Measurements from ENCODE around the gene TIPRL.
A peak's percentile ranks its signal among the peaks of the same experiment; 100 is the strongest.

TIPRL gene

GRCh38 chr1:168157638-168158037 is 21.1 kb upstream of the TIPRL start:
- no peaks in the 10 kb centered on the region for H3K27me3 ChIP-seq (replicated peaks in 2 of 5; ENCODE audit: control insufficient read depth in 4 of 5, insufficient read depth in 5 of 5, low read length in 4 of 5)
- H3K4me1 ChIP-seq (ENCODE audit: control extremely low read depth in 1 of 4, control insufficient read depth in 4 of 4, insufficient read depth in 4 of 4, low read length in 3 of 4) = no peaks in the 10 kb centered on the region
- POLR2A ChIA-PET = no interaction called here
- peaks cover 0 to 20% (median 7%) of the 10 kb centered on the region in 5 experiments for H3K9me3 ChIP-seq (ENCODE audit: control extremely low read depth in 1 of 5, control insufficient read depth in 4 of 5, insufficient read depth in 2 of 5, low read depth in 1 of 5, low read length in 4 of 5)
- DNase-seq = no peak
- no peak overlapping the region for H3K4me3 ChIP-seq (ENCODE audit: control insufficient read depth in 1 of 7, extremely low read depth in 1 of 7, insufficient read depth in 4 of 7, low read depth in 2 of 7, low read length in 6 of 7)
- H3K36me3 ChIP-seq (ENCODE audit: control insufficient read depth in 4 of 4, insufficient read depth in 4 of 4, low read length in 3 of 4) = no peaks in the 10 kb centered on the region
- no peak overlapping the region for H3K27ac ChIP-seq (ENCODE audit: insufficient read depth in 1 of 2, low read depth in 1 of 2, low read length in 2 of 2, poor library complexity in 1 of 2, severe bottlenecking in 2 of 2)
- CTCF ChIA-PET = no interaction called here

GRCh38 chr1:168159251-168159650 is 19.5 kb upstream of the TIPRL start:
- POLR2A ChIA-PET = no interaction called here
- CTCF ChIA-PET = interaction anchor here (1.1 to 1.9 kb wide), 2 partner anchors 12 to 67 kb away, joined by 3 to 6 read pairs; no protein-coding TSS in a partner anchor
- Histone ChIP-seq H3K36me3 (ENCODE audit: control insufficient read depth in 4 of 4, insufficient read depth in 4 of 4, low read length in 3 of 4) (no peaks in the 10 kb centered on the region), H3K27me3 (replicated peaks in 2 of 5; ENCODE audit: control insufficient read depth in 4 of 5, insufficient read depth in 5 of 5, low read length in 4 of 5) (no peaks in the 10 kb centered on the region), H3K4me3 (ENCODE audit: control insufficient read depth in 1 of 7, extremely low read depth in 1 of 7, insufficient read depth in 4 of 7, low read depth in 2 of 7, low read length in 6 of 7) (no peak overlapping the region), H3K9me3 (ENCODE audit: control extremely low read depth in 1 of 5, control insufficient read depth in 4 of 5, insufficient read depth in 2 of 5, low read depth in 1 of 5, low read length in 4 of 5) (peaks cover 0 to 20% (median 6%) of the 10 kb centered on the region in 5 experiments), H3K4me1 (ENCODE audit: control extremely low read depth in 1 of 4, control insufficient read depth in 4 of 4, insufficient read depth in 4 of 4, low read length in 3 of 4) (no peaks in the 10 kb centered on the region), H3K27ac (ENCODE audit: insufficient read depth in 1 of 2, low read depth in 1 of 2, low read length in 2 of 2, poor library complexity in 1 of 2, severe bottlenecking in 2 of 2) (no peak overlapping the region)
- no CpG with 5 or more reads among the region's 1 CpG for WGBS (ENCODE audit: insufficient coverage)
- no peak for DNase-seq

- no peaks in the 10 kb centered on the region for H3K27me3 ChIP-seq (replicated peaks in 2 of 5; ENCODE audit: control insufficient read depth in 4 of 5, insufficient read depth in 5 of 5, low read length in 4 of 5)
- no peak overlapping the region for H3K27ac ChIP-seq (ENCODE audit: insufficient read depth in 1 of 2, low read depth in 1 of 2, low read length in 2 of 2, poor library complexity in 1 of 2, severe bottlenecking in 2 of 2)
- POLR2A ChIA-PET = interaction anchor here (0.7 kb wide), 1 partner anchor 22 kb away, joined by 3 read pairs; no protein-coding TSS in a partner anchor
- no peak for DNase-seq
- WGBS (ENCODE audit: insufficient coverage) = no CpG with 5 or more reads among the region's 1 CpG
- no peak overlapping the region for H3K4me3 ChIP-seq (ENCODE audit: control insufficient read depth in 1 of 7, extremely low read depth in 1 of 7, insufficient read depth in 4 of 7, low read depth in 2 of 7, low read length in 6 of 7)
- no peaks in the 10 kb centered on the region for H3K4me1 ChIP-seq (ENCODE audit: control extremely low read depth in 1 of 4, control insufficient read depth in 4 of 4, insufficient read depth in 4 of 4, low read length in 3 of 4)
- CTCF ChIA-PET = interaction anchor here (1.1 to 2.5 kb wide), 3 partner anchors 13 to 68 kb away, joined by 3 to 12 read pairs (median 6); no protein-coding TSS in a partner anchor
- peaks cover 0 to 20% (median 6%) of the 10 kb centered on the region in 5 experiments for H3K9me3 ChIP-seq (ENCODE audit: control extremely low read depth in 1 of 5, control insufficient read depth in 4 of 5, insufficient read depth in 2 of 5, low read depth in 1 of 5, low read length in 4 of 5)
- no peaks in the 10 kb centered on the region for H3K36me3 ChIP-seq (ENCODE audit: control insufficient read depth in 4 of 4, insufficient read depth in 4 of 4, low read length in 3 of 4)
These were observed 18.8 kb upstream of the TIPRL start for GRCh38 chr1:168159979-168160378.

- H3K27me3 ChIP-seq (replicated peaks in 2 of 5; ENCODE audit: control insufficient read depth in 4 of 5, insufficient read depth in 5 of 5, low read length in 4 of 5) = no peaks in the 10 kb centered on the region
- H3K27ac ChIP-seq (ENCODE audit: insufficient read depth in 1 of 2, low read depth in 1 of 2, low read length in 2 of 2, poor library complexity in 1 of 2, severe bottlenecking in 2 of 2) = no peak overlapping the region
- H3K4me1 ChIP-seq (ENCODE audit: control extremely low read depth in 1 of 4, control insufficient read depth in 4 of 4, insufficient read depth in 4 of 4, low read length in 3 of 4) = no peaks in the 10 kb centered on the region
- no peaks in the 10 kb centered on the region for H3K36me3 ChIP-seq (ENCODE audit: control insufficient read depth in 4 of 4, insufficient read depth in 4 of 4, low read length in 3 of 4)
- POLR2A ChIA-PET = no interaction called here
- H3K4me3 ChIP-seq (ENCODE audit: control insufficient read depth in 1 of 7, extremely low read depth in 1 of 7, insufficient read depth in 4 of 7, low read depth in 2 of 7, low read length in 6 of 7) = no peak overlapping the region
- CTCF ChIA-PET = interaction anchor here (0.9 to 2.5 kb wide), 3 partner anchors 11 to 76 kb away, joined by 3 to 12 read pairs (median 6); no protein-coding TSS in a partner anchor
- 90% methylated on average over 1 of the region's 2 CpGs for WGBS (ENCODE audit: insufficient coverage)
- peak in 1 of 3 donors; percentile 44 for DNase-seq
- H3K9me3 ChIP-seq (ENCODE audit: control extremely low read depth in 1 of 5, control insufficient read depth in 4 of 5, insufficient read depth in 2 of 5, low read depth in 1 of 5, low read length in 4 of 5) = peaks cover 0 to 20% (median 6%) of the 10 kb centered on the region in 5 experiments
These were observed 17.3 kb upstream of the TIPRL start for GRCh38 chr1:168161459-168161858.

GRCh38 chr1:168163670-168164069 is 15.1 kb upstream of the TIPRL start:
- peaks cover 0 to 12% (median 1%) of the 10 kb centered on the region in 5 experiments for H3K9me3 ChIP-seq (ENCODE audit: control extremely low read depth in 1 of 5, control insufficient read depth in 4 of 5, insufficient read depth in 2 of 5, low read depth in 1 of 5, low read length in 4 of 5)
- CTCF ChIA-PET = interaction anchor here (0.7 to 0.8 kb wide), 2 partner anchors 11 to 226 kb away, joined by 3 to 4 read pairs; no protein-coding TSS in a partner anchor
- no peak overlapping the region for H3K27ac ChIP-seq (ENCODE audit: insufficient read depth in 1 of 2, low read depth in 1 of 2, low read length in 2 of 2, poor library complexity in 1 of 2, severe bottlenecking in 2 of 2)
- H3K36me3 ChIP-seq (ENCODE audit: control insufficient read depth in 4 of 4, insufficient read depth in 4 of 4, low read length in 3 of 4) = no peaks in the 10 kb centered on the region
- DNase-seq = peak in 1 of 3 donors; percentile 34
- no peak overlapping the region for H3K4me3 ChIP-seq (ENCODE audit: control insufficient read depth in 1 of 7, extremely low read depth in 1 of 7, insufficient read depth in 4 of 7, low read depth in 2 of 7, low read length in 6 of 7)
- H3K27me3 ChIP-seq (replicated peaks in 2 of 5; ENCODE audit: control insufficient read depth in 4 of 5, insufficient read depth in 5 of 5, low read length in 4 of 5) = no peaks in the 10 kb centered on the region
- H3K4me1 ChIP-seq (ENCODE audit: control extremely low read depth in 1 of 4, control insufficient read depth in 4 of 4, insufficient read depth in 4 of 4, low read length in 3 of 4) = no peaks in the 10 kb centered on the region
- 0% methylated on average over 2 of the region's 3 CpGs for WGBS (ENCODE audit: insufficient coverage)
- POLR2A ChIA-PET = interaction anchor here (0.6 kb wide), 2 partner anchors 14 to 28 kb away, joined by 3 read pairs; no protein-coding TSS in a partner anchor

- ChIA-PET CTCF (interaction anchor here (0.8 kb wide), 1 partner anchor 12 kb away, joined by 4 read pairs; no protein-coding TSS in a partner anchor), POLR2A (no interaction called here)
- Histone ChIP-seq H3K9me3 (ENCODE audit: control extremely low read depth in 1 of 5, control insufficient read depth in 4 of 5, insufficient read depth in 2 of 5, low read depth in 1 of 5, low read length in 4 of 5) (peaks cover 0 to 10% (median 0%) of the 10 kb centered on the region in 5 experiments), H3K4me1 (ENCODE audit: control extremely low read depth in 1 of 4, control insufficient read depth in 4 of 4, insufficient read depth in 4 of 4, low read length in 3 of 4) (no peaks in the 10 kb centered on the region), H3K4me3 (ENCODE audit: control insufficient read depth in 1 of 7, extremely low read depth in 1 of 7, insufficient read depth in 4 of 7, low read depth in 2 of 7, low read length in 6 of 7) (no peak overlapping the region), H3K27me3 (replicated peaks in 2 of 5; ENCODE audit: control insufficient read depth in 4 of 5, insufficient read depth in 5 of 5, low read length in 4 of 5) (no peaks in the 10 kb centered on the region), H3K27ac (ENCODE audit: insufficient read depth in 1 of 2, low read depth in 1 of 2, low read length in 2 of 2, poor library complexity in 1 of 2, severe bottlenecking in 2 of 2) (no peak overlapping the region), H3K36me3 (ENCODE audit: control insufficient read depth in 4 of 4, insufficient read depth in 4 of 4, low read length in 3 of 4) (no peaks in the 10 kb centered on the region)
- 94% methylated on average over 2 of the region's 3 CpGs for WGBS (ENCODE audit: insufficient coverage)
- no peak for DNase-seq
These were observed 14.0 kb upstream of the TIPRL start for GRCh38 chr1:168164771-168165170.

- H3K9me3 ChIP-seq (ENCODE audit: control extremely low read depth in 1 of 5, control insufficient read depth in 4 of 5, insufficient read depth in 2 of 5, low read depth in 1 of 5, low read length in 4 of 5) = no peaks in the 10 kb centered on the region
- H3K27me3 ChIP-seq (replicated peaks in 2 of 5; ENCODE audit: control insufficient read depth in 4 of 5, insufficient read depth in 5 of 5, low read length in 4 of 5) = no peaks in the 10 kb centered on the region
- DNase-seq = no peak
- WGBS (ENCODE audit: insufficient coverage) = 100% methylated on average over 2 of the region's 2 CpGs
- H3K27ac ChIP-seq (ENCODE audit: insufficient read depth in 1 of 2, low read depth in 1 of 2, low read length in 2 of 2, poor library complexity in 1 of 2, severe bottlenecking in 2 of 2) = no peak overlapping the region
- H3K36me3 ChIP-seq (ENCODE audit: control insufficient read depth in 4 of 4, insufficient read depth in 4 of 4, low read length in 3 of 4) = no peaks in the 10 kb centered on the region
- H3K4me3 ChIP-seq (ENCODE audit: control insufficient read depth in 1 of 7, extremely low read depth in 1 of 7, insufficient read depth in 4 of 7, low read depth in 2 of 7, low read length in 6 of 7) = no peak overlapping the region
- H3K4me1 ChIP-seq (ENCODE audit: control extremely low read depth in 1 of 4, control insufficient read depth in 4 of 4, insufficient read depth in 4 of 4, low read length in 3 of 4) = no peaks in the 10 kb centered on the region
- ChIA-PET CTCF (interaction anchor here (0.8 to 1.0 kb wide), 2 partner anchors 12 to 86 kb away, joined by 3 to 4 read pairs; no protein-coding TSS in a partner anchor), POLR2A (no interaction called here)
These were observed 11.0 kb upstream of the TIPRL start for GRCh38 chr1:168167806-168168205.
